ENCODE measurements around the gene CYP4Z1. TPM values are rescaled to one million over a fixed set of nuclear protein-coding genes. Genes with fewer than 3 reads are reported as not detected.
"Not testable (repeated sequence)": the region's sequence is repeated elsewhere in the genome, so short reads cannot be mapped to it uniquely, and the experiment has no call there.

The CYP4Z1 gene
- polyA plus RNA-seq, 1 experiment, result not detected

GRCh38 chr1:47089356-47089755 is 22.3 kb downstream of the CYP4Z1 start:
- POLR2A ChIA-PET; DNase-seq (ENCODE audit: low read depth, low spot score); H3K4me3 ChIP-seq (ENCODE audit: low read depth, low read length); H3K9me3 ChIP-seq (ENCODE audit: control insufficient read depth, insufficient read depth, low read length); H3K27ac ChIP-seq (ENCODE audit: low read depth, low read length); H3K27me3 ChIP-seq (ENCODE audit: control insufficient read depth, insufficient read depth, low read length); CTCF ChIA-PET: not testable (repeated sequence)
- TF ChIP-seq, protein P1, sequence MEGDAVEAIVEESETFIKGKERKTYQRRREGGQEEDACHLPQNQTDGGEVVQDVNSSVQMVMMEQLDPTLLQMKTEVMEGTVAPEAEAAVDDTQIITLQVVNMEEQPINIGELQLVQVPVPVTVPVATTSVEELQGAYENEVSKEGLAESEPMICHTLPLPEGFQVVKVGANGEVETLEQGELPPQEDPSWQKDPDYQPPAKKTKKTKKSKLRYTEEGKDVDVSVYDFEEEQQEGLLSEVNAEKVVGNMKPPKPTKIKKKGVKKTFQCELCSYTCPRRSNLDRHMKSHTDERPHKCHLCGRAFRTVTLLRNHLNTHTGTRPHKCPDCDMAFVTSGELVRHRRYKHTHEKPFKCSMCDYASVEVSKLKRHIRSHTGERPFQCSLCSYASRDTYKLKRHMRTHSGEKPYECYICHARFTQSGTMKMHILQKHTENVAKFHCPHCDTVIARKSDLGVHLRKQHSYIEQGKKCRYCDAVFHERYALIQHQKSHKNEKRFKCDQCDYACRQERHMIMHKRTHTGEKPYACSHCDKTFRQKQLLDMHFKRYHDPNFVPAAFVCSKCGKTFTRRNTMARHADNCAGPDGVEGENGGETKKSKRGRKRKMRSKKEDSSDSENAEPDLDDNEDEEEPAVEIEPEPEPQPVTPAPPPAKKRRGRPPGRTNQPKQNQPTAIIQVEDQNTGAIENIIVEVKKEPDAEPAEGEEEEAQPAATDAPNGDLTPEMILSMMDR (IDR thresholded peaks at IDR 0.05; ENCODE audit: low read depth, low read length), result peak; percentile 46

- DNase-seq (ENCODE audit: low read depth, low spot score); H3K9me3 ChIP-seq (ENCODE audit: control insufficient read depth, insufficient read depth, low read length); POLR2A ChIA-PET; H3K27me3 ChIP-seq (ENCODE audit: control insufficient read depth, insufficient read depth, low read length); H3K4me3 ChIP-seq (ENCODE audit: low read depth, low read length); CTCF ChIA-PET; H3K27ac ChIP-seq (ENCODE audit: low read depth, low read length): not testable (repeated sequence)
- TF ChIP-seq, protein P1 (IDR thresholded peaks at IDR 0.05; ENCODE audit: low read depth, low read length), result 0 out of 2 replicates have a peak, but pooled peaks have one; percentile 16
Observed at GRCh38 chr1:47091476-47091875, 24.4 kb downstream of the CYP4Z1 start.

- H3K27me3 ChIP-seq (ENCODE audit: control insufficient read depth, insufficient read depth, low read length), result no peaks in the 10 kb centered on the region
- no peak for DNase-seq (ENCODE audit: low read depth, low spot score)
- H3K27ac ChIP-seq (ENCODE audit: low read depth, low read length), result no peak overlapping the region
- CTCF ChIA-PET, result no interaction called here
- H3K9me3 ChIP-seq (ENCODE audit: control insufficient read depth, insufficient read depth, low read length), result no peaks in the 10 kb centered on the region; the same call in 1 of the 2 replicates
- TF ChIP-seq, protein P1 (IDR thresholded peaks at IDR 0.05; ENCODE audit: low read depth, low read length), result no peak
- POLR2A ChIA-PET, result no interaction called here
- H3K4me3 ChIP-seq (ENCODE audit: low read depth, low read length), result no peak overlapping the region
Observed at GRCh38 chr1:47104816-47105215, 37.8 kb downstream of the CYP4Z1 start.

GRCh38 chr1:47106792-47107191 is 39.8 kb downstream of the CYP4Z1 start:
- no peak for DNase-seq (ENCODE audit: low read depth, low spot score)
- TF ChIP-seq, protein P1 (IDR thresholded peaks at IDR 0.05; ENCODE audit: low read depth, low read length), result no peak
- H3K27ac ChIP-seq (ENCODE audit: low read depth, low read length), result no peak overlapping the region
- CTCF ChIA-PET, result no interaction called here
- H3K9me3 ChIP-seq (ENCODE audit: control insufficient read depth, insufficient read depth, low read length), result no peaks in the 10 kb centered on the region; the same call in 1 of the 2 replicates
- no peaks in the 10 kb centered on the region for H3K27me3 ChIP-seq (ENCODE audit: control insufficient read depth, insufficient read depth, low read length)
- POLR2A ChIA-PET, result no interaction called here
- H3K4me3 ChIP-seq (ENCODE audit: low read depth, low read length), result no peak overlapping the region

DNA sequence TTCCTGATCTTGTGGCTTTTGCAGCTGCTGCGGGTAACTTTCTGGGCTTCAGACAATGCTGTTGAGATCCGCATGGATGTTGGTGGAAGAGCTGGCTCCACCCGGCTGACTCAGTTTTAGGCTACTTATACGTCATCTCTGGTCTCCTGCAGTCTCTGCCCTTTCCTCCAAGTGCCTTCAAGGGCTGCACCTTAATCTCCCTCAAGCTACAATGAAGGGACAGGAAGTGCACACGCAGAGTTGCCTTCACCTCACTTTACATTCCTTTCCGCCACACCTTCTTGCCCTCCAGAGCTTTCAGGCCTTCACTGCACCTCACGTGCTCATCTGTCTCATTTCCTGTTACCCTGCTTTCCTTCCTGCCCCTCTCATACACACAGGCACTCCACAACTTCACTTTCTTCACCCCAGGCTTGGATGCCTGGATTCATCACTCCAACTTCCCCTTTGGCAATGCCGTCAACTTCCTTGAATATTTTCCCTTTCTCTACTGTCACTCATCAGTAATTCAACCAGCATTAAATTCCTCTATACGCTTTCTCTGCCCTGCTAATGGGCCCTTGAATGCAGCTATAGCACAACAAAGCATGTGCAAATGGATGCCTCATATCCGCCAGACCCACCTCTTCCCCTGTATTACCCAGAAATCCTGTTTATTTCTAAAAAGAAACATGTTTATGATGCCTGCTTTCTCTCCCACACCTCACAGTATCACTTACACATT is 41.0 kb downstream of the CYP4Z1 start:
- H3K27me3 ChIP-seq (ENCODE audit: control insufficient read depth, insufficient read depth, low read length); H3K4me3 ChIP-seq (ENCODE audit: low read depth, low read length); H3K9me3 ChIP-seq (ENCODE audit: control insufficient read depth, insufficient read depth, low read length); DNase-seq (ENCODE audit: low read depth, low spot score); CTCF ChIA-PET; POLR2A ChIA-PET; H3K27ac ChIP-seq (ENCODE audit: low read depth, low read length): not testable (repeated sequence)

DNA sequence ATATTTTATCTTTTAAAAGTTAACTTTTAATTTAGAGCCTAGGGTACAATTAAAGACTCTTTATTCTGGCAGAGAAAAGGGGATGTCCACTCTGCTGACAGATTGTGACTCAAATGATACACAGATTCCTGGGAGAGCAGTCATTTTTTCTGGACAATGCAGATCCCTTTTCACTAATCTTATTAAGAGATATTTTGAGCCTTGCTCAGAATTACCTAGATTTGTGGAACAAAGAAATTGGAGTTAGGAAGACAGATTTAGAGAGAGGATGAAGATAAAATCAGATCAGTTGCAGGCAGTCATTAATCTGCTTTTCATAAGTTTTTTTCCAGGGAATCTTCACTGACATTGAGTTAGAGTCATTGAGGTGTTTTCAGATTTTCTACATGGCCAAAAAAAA is 42.5 kb downstream of the CYP4Z1 start:
- POLR2A ChIA-PET; CTCF ChIA-PET; H3K27ac ChIP-seq (ENCODE audit: low read depth, low read length); DNase-seq (ENCODE audit: low read depth, low spot score); H3K9me3 ChIP-seq (ENCODE audit: control insufficient read depth, insufficient read depth, low read length); H3K27me3 ChIP-seq (ENCODE audit: control insufficient read depth, insufficient read depth, low read length); H3K4me3 ChIP-seq (ENCODE audit: low read depth, low read length): not testable (repeated sequence)
